ENCODE data around the gene NAPB.
A peak's percentile ranks its signal among the peaks of the same experiment; 100 is the strongest.

The NAPB gene

DNA sequence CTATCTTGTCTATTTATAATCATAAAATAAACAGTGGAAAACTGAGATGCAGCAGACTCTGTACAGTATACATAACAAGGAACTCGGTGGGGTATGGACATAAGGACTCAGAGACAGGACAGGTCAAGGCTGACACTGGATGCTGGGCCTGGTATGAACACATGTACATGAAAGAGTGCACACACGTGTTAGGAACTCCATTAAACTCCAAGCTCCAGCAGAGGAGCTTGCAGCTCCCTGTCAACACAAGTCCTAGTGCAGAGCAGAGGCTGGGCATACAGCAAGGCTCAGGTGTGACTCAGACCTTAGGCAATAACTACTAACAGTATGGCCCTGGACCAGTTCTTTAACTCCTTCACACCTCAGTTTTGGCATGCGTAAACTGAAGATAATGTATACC, 17.1 kb downstream of the NAPB start:
- no peak for TF ChIP-seq POLR2A (IDR thresholded peaks at IDR 0.05; ENCODE audit: extremely low read depth, insufficient read length)
- TF ChIP-seq, protein P1, sequence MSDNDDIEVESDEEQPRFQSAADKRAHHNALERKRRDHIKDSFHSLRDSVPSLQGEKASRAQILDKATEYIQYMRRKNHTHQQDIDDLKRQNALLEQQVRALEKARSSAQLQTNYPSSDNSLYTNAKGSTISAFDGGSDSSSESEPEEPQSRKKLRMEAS (IDR thresholded peaks at IDR 0.05; ENCODE audit: low read depth, low read length): no peak
- TF ChIP-seq CTCF (IDR thresholded peaks at IDR 0.05; ENCODE audit: low read depth, low read length): no peak
- TF ChIP-seq MYC (IDR thresholded peaks at IDR 0.05; ENCODE audit: low read depth, low read length): no peak

DNA sequence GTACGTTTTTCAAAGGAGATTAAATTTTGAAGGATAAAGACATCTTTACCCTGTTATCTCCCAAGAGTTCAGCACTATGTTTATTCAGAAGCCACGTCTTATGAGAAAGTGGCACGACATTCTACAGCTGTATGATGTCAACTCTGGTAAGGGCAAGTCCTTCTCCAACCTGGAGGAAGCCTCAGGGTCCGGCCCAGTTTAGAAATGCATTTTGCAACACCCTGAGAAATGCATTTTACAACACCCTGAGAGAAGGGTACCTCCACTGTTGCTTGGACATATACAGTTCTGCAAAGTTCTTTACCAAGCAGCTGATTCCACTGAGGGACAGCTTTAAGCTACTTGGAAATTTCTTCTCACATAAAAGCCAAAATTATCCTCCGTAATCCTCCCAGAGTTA, 17.5 kb downstream of the NAPB start:
- no peak for TF ChIP-seq MYC (IDR thresholded peaks at IDR 0.05; ENCODE audit: low read depth, low read length)
- no peak for TF ChIP-seq POLR2A (IDR thresholded peaks at IDR 0.05; ENCODE audit: extremely low read depth, insufficient read length)
- no peak for TF ChIP-seq CTCF (IDR thresholded peaks at IDR 0.05; ENCODE audit: low read depth, low read length)
- TF ChIP-seq, protein P1 (IDR thresholded peaks at IDR 0.05; ENCODE audit: low read depth, low read length): no peak
- DNase-seq (ENCODE audit: low read depth): no peak
- H3K4me3 ChIP-seq (ENCODE audit: low read depth, low read length): no peak overlapping the region

More for the DNA sequence above, 17.1 kb downstream of the NAPB start:
- no peak overlapping the region for H3K4me3 ChIP-seq (ENCODE audit: low read depth, low read length)
- DNase-seq (ENCODE audit: low read depth): peak; percentile 16

- TF ChIP-seq CTCF (IDR thresholded peaks at IDR 0.05; ENCODE audit: low read depth, low read length) (no peak), POLR2A (IDR thresholded peaks at IDR 0.05; ENCODE audit: extremely low read depth, insufficient read length) (no peak), MYC (IDR thresholded peaks at IDR 0.05; ENCODE audit: low read depth, low read length) (no peak)
- TF ChIP-seq, protein P1 (IDR thresholded peaks at IDR 0.05; ENCODE audit: low read depth, low read length): no peak
- no peak overlapping the region for H3K4me3 ChIP-seq (ENCODE audit: low read depth, low read length)
- DNase-seq (ENCODE audit: low read depth): no peak
Observed at GRCh38 chr20:23401051-23401450, 20.2 kb downstream of the NAPB start.

GRCh38 chr20:23399568-23400241, 21.6 kb downstream of the NAPB start:
- peak; percentile 27 for DNase-seq (ENCODE audit: low read depth)
- no peak overlapping the region for H3K4me3 ChIP-seq (ENCODE audit: low read depth, low read length)
- TF ChIP-seq CTCF (IDR thresholded peaks at IDR 0.05; ENCODE audit: low read depth, low read length) (no peak), POLR2A (IDR thresholded peaks at IDR 0.05; ENCODE audit: extremely low read depth, insufficient read length) (no peak), MYC (IDR thresholded peaks at IDR 0.05; ENCODE audit: low read depth, low read length) (no peak)
- TF ChIP-seq, protein P1 (IDR thresholded peaks at IDR 0.05; ENCODE audit: low read depth, low read length): no peak

DNA sequence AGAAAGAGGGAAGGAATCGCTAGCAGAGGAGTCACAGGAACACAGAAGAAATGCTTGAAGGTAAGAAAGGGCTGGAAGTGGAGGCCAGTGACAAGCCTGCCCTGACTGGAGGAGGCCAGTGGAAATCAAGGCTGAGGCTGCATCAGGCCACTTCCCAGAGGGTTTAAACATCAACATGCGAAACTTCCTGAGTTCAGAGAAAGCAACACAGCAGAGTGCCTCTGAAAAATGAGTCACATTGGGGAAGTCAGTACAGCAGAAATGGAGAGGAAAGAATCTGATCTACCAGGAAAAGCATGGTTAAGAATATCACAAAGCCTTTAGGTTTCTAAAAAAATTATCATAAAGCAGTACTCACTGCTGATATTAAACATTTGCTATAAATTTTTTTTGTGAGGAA, 23.3 kb downstream of the NAPB start:
- no peak overlapping the region for H3K4me3 ChIP-seq (ENCODE audit: low read depth, low read length)
- TF ChIP-seq, protein P1 (IDR thresholded peaks at IDR 0.05; ENCODE audit: low read depth, low read length): no peak
- TF ChIP-seq MYC (IDR thresholded peaks at IDR 0.05; ENCODE audit: low read depth, low read length): no peak
- peak; percentile 18 for DNase-seq (ENCODE audit: low read depth)

GRCh38 chr20:23396950-23397627, 24.2 kb downstream of the NAPB start:
- TF ChIP-seq, protein P1 (IDR thresholded peaks at IDR 0.05; ENCODE audit: low read depth, low read length): no peak
- TF ChIP-seq CTCF (IDR thresholded peaks at IDR 0.05; ENCODE audit: low read depth, low read length): no peak
- no peak for TF ChIP-seq POLR2A (IDR thresholded peaks at IDR 0.05; ENCODE audit: extremely low read depth, insufficient read length)
- no peak for TF ChIP-seq MYC (IDR thresholded peaks at IDR 0.05; ENCODE audit: low read depth, low read length)
- no peak overlapping the region for H3K4me3 ChIP-seq (ENCODE audit: low read depth, low read length)
- DNase-seq (ENCODE audit: low read depth): no peak
